HL-60 (cell line): ENCODE data around the gene SLC12A7.

Experiments
- DNase-seq, 2 experiments: peaks; one replicate each; pipeline ENCODE4 v3.0.0-alpha.2; 2010 to 2020; ENCODE audit warnings: low read depth in 1 of 2, low spot score in 1 of 2
- H3K27ac ChIP-seq: fragments of 250-450 bp; sonication (Bioruptor Pico); replicated peaks from 2 replicates; pipeline ENCODE4 v1.5.1; 2020; ENCODE audit warnings: mild to moderate bottlenecking, moderate library complexity
- H3K27me3 ChIP-seq: fragments of 250-450 bp; sonication (Bioruptor Pico); 2 replicates; pipeline ENCODE4 v1.5.1; 2021; ENCODE audit warnings: mild to moderate bottlenecking, moderate library complexity; ENCODE audit not compliant: insufficient read depth, poor library complexity, severe bottlenecking
- H3K4me3 ChIP-seq: replicated peaks from 2 replicates; pipeline ENCODE4 v1.5.1; 2011; ENCODE audit warnings: mild to moderate bottlenecking, control low read depth, low read length; ENCODE audit not compliant: insufficient read depth
- CTCF ChIP-seq: IDR thresholded peaks from one replicate; pipeline ENCODE4 v1.5.1; 2011; ENCODE audit warnings: low read length, control low read depth, inconsistent platforms; ENCODE audit not compliant: insufficient read depth
- GABPA ChIP-seq: IDR thresholded peaks from 2 replicates; pipeline ENCODE4 v1.6.1; 2012; ENCODE audit warnings: low read depth
- POLR2AphosphoS5 ChIP-seq: IDR thresholded peaks from 2 replicates; pipeline ENCODE4 v1.6.1; 2012; ENCODE audit warnings: low read depth
- REST ChIP-seq: IDR thresholded peaks from 2 replicates; pipeline ENCODE4 v1.6.1; 2012; ENCODE audit warnings: low read depth; ENCODE audit not compliant: insufficient replicate concordance
- SPI1 ChIP-seq: IDR thresholded peaks from 2 replicates; pipeline ENCODE4 v1.6.1; 2012; ENCODE audit warnings: low read depth, mild to moderate bottlenecking, borderline replicate concordance

Gene SLC12A7

GRCh38 chr5:1091632-1092031 is 20.2 kb downstream of the SLC12A7 start:
- Histone ChIP-seq H3K27me3 (no peaks in the 10 kb centered on the region), H3K4me3 (no peak overlapping the region), H3K27ac (no peak overlapping the region)
- TF ChIP-seq REST (no peak), GABPA (no peak), SPI1 (no peak), POLR2AphosphoS5 (no peak), CTCF (no peak)
- no peak for DNase-seq

GRCh38 chr5:1090538-1090937 is 21.3 kb downstream of the SLC12A7 start:
- TF ChIP-seq POLR2AphosphoS5, result no peak
- no peak for TF ChIP-seq CTCF
- TF ChIP-seq SPI1, result no peak
- no peak for TF ChIP-seq REST
- TF ChIP-seq GABPA, result no peak
- no peak overlapping the region for H3K27ac ChIP-seq
- no peaks in the 10 kb centered on the region for H3K27me3 ChIP-seq
- H3K4me3 ChIP-seq, result no peak overlapping the region
- no peak for DNase-seq

GRCh38 chr5:1089621-1090040 is 22.2 kb downstream of the SLC12A7 start:
- Histone ChIP-seq H3K27ac (no peak overlapping the region), H3K27me3 (no peaks in the 10 kb centered on the region), H3K4me3 (no peak overlapping the region)
- DNase-seq, result no peak
- TF ChIP-seq CTCF (no peak), GABPA (no peak), REST (no peak), SPI1 (no peak), POLR2AphosphoS5 (no peak)
